Measurements from ENCODE around the gene FBXO30.

- TF ChIP-seq, protein P1, sequence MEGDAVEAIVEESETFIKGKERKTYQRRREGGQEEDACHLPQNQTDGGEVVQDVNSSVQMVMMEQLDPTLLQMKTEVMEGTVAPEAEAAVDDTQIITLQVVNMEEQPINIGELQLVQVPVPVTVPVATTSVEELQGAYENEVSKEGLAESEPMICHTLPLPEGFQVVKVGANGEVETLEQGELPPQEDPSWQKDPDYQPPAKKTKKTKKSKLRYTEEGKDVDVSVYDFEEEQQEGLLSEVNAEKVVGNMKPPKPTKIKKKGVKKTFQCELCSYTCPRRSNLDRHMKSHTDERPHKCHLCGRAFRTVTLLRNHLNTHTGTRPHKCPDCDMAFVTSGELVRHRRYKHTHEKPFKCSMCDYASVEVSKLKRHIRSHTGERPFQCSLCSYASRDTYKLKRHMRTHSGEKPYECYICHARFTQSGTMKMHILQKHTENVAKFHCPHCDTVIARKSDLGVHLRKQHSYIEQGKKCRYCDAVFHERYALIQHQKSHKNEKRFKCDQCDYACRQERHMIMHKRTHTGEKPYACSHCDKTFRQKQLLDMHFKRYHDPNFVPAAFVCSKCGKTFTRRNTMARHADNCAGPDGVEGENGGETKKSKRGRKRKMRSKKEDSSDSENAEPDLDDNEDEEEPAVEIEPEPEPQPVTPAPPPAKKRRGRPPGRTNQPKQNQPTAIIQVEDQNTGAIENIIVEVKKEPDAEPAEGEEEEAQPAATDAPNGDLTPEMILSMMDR (IDR thresholded peaks at IDR 0.05; ENCODE audit: low read depth, low read length), result no peak
- no peak for TF ChIP-seq MAX (IDR thresholded peaks at IDR 0.05; ENCODE audit: low read depth, low read length)
- no peak for TF ChIP-seq POLR2A (IDR thresholded peaks at IDR 0.05; ENCODE audit: extremely low read depth, insufficient read length)
- no peak for TF ChIP-seq MYC (IDR thresholded peaks at IDR 0.05; ENCODE audit: low read depth, low read length)
These were observed 23.7 kb upstream of the FBXO30 start for GRCh38 chr6:145838305-145838704.

Data from NB4 (cell line).